ENCODE measurements around the gene APOD.

APOD gene

DNA sequence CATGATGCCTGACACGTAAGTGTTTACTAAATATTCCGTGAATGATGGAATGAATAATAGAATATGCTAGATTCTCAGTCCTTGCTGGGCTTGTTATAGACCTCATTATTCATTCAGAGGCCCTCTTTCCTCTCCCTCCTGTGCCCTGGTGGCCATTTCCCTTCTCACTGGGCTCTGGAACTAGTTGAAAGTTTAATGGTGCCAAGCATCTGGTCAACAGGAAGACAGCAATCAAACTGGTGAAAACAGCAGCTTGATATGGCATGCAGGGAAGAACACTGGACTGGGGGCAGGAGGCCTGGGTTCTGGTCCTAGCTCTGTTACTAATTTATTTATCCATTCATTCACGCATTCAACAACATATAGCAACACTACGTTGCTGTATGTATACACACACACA, 3.7 kb upstream of the APOD start:
- DNase-seq: no peak

DNA sequence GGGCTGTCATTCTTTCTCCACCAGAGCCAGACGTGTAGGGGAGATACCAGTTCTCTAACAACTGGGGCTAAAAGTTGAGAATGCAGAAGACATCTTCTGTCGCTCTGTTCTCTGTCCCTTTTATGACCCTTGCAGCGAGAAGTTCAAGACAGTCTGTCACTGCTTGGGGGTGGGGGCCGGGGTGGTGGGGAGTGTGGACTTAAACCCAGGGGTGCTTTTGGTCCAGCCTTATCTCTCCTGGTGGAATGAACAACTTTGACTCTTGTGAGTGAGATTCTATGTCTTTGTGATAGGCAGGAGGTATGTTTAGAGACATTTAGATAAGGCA, 767 bp upstream of the APOD start:
- no peak for DNase-seq

DNA sequence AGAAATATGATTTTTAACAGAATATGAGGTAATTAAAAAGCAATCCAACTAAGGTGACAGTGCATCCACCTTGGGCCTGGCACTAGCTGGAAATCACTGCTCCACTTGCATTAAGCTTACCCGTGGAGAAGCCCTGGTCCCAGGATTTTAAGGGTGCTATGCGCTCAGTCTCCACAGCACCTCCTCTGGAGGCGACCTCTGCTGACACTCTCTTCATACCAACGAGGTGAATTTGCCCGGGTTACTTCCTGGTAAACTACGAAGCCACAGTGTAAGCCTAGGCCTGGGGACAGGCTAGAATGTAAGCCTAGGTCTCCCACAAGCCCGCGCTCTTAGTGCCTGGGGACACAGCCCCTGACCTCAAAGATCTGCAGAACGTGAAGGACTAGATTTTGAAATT, 793 bp downstream of the APOD start:
- DNase-seq: no peak

DNA sequence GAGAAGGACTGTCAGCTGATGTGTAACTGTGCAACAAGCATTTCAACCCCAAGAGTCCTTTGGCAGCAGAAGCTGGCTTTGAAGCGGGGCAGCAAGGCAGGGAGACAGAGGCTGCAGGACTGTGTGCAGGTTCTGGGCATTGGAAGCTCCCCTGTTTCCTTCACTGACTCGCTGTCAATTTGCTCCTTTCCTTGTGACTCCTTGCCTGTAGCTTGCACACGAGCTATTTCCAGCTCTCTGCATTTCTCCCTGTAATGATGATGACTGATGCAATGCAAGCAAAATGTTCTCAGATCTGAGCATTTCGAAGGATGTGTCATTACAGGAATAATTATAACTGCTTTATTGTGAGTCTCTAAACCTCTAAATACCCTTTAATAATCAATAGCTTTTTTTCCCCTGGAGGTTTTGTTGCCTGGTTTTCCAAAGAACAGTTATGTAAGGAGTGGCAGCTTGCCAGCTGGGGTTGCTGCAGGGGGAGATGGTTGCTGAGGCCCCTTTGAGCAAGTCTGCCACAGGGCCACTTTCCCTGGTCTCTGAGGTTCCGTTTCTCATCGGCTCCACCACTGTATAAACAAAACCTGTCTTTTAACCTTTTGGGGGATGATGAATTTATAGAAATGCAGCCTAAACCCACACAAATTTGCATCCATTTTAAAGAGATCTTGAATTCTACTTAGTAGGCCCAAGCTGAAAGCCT, 2.8 kb downstream of the APOD start:
- DNase-seq: peak; percentile 37

DNA sequence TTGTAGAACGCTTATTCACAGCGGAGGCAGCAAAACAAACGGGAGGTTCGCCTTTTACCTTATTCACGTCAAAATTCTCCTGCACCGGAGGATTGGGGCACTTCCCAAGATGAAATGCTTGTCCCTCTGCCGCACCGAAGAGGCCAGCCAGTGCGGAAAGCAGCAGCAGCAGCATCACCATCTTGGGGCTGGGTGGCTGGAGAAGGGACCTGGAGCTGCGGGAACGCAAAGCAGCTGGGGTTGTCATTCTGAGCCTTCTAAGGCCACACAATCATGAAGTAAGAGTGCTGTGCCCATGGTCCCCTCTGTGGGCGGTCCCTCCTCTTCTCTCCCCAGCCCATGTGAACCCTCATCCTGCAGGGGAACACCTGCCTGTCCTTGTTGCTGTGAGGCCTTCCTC, 4.5 kb downstream of the APOD start:
- no peak for DNase-seq

DNA sequence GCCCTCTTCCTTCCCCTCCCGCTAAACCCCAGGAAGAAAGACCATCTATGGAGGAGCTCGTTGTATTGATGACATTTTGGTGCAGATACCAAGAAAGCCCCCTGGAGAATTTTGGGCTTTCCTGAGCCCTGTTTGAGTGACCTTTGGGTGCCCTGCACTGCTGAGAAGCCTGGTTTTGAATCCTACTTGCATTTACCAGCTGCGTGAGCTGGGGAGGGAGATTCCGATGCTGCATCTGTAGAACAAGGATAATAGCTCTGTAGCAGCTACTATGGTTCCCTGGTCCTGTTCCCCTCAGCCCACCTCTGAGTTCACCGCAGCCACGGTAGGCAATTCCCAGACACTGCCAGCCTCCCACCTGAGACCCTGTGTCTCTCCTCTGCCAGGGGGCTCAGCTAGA, 5.2 kb downstream of the APOD start:
- DNase-seq: no peak

DNA sequence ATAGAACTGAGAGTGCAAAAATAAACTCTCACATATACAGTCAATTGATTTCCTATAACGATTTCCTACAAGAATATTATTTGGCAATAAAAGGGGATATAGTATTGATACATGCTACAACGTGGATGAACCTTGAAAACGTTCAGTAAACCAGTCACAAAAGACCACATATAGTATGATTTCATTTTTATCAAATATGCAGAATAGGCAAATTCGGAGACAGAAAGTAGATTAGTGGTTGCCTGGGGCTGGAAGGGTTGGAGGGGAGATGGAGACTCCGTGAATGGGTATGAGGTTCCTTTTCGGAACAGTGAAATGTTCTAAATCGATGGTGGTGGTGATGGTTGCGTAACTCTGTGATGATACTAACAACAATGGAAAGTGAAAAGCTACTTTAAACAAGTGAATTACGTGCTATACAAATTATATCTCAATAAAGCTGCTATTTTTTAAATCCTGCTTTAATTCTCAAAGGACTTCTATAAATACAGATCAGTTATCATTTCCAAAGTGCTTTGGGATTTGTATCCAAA, 6.0 kb downstream of the APOD start:
- DNase-seq: no peak

DNA sequence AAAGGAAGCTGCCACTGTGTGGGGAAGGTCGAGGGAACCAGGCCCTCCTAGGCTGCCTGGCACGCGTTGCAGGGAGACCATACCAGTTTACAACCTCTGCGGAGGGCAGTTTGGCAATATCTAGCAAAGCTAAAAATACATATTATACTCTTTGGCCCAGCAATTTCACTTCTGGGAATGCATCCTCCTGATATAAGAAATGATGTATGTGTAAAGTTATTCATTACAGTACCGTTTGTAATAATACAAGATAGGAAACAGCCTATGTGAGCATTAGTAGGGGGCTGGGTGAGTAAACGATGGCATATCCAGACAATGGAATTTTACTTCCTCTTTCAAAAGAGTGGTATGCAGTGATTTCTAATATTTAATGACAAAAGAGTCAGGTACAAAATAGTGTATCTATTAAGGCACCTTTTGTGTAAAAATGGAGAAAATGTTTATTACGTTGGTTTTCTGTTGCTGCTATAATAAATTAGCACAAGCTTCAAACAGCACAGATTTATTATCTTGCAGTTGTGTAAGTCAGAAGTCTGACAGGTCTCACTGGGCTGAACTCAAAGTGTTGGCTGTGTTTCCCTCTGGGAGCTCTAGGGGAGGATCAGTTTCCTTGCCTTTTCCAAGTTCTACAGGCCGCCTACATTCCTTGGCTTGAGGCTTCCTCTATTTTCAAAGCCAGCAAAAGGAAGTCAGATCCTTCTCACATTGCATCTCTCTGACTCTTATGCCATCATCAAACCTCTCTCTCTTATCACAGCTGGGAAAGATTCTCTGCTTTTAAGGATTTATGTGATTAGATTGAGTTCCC, 9.0 kb downstream of the APOD start:
- no peak for DNase-seq

DNA sequence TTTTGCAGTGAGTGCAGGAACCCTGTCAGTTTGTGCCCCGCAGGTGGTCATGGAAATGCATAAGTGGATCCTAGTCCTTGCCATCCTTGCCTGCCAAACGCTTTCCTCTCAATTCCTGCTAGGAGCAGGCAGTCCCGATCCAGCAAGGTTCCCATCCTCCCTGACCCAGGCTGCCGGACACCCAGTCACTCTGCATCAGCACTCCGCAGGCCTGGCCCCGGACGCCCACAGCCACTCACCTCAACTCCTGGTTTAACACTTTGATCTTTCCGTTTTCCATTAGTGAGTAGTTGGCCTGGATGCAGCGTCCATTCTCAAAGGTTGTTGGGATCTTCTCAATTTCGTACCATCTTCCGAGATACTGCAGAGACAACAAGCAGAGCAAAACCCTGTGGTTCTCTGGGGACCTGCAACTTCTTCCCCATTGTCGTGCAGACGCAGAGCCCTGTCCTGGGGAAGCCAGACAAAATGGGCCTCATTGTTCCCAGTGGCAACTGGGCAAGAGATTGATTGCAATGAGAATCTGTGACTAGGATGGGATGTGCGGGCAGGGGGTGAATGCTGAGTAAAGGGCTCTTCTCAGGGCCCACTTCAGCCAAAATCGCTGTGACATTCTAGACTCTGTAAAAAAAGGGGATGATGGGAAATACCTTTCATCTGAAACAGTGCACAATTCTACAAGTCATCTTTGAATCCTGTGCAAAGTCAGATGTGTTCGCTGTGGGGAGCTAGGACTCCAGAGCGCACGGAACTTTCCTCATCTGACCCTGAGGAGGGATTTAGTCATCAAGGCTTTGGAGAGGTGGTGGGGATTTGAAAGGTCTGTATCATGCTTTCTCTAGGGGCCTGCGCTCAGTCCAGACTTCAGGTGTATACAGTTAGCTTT, 9.9 kb downstream of the APOD start:
- DNase-seq: no peak

DNA sequence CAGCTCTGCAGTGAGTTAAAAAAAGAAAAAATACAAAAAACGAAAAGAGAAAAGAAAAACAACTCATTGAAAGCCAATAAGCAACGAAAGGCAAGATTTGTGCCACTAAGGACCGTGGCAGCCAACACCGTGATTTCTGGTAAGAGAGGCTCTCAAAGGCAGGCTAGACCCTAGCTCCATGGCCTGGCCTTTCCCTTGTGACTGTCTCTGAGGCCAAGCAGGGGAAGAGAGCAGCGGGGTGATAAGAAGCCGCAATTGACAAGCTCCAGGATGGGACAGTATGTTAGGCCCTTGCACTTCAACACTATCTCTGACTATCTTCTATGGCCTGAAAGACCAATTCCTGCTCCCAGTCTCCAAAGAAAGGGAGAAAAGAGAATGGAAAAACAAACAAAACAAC, 12.4 kb downstream of the APOD start:
- no peak for DNase-seq

DNA sequence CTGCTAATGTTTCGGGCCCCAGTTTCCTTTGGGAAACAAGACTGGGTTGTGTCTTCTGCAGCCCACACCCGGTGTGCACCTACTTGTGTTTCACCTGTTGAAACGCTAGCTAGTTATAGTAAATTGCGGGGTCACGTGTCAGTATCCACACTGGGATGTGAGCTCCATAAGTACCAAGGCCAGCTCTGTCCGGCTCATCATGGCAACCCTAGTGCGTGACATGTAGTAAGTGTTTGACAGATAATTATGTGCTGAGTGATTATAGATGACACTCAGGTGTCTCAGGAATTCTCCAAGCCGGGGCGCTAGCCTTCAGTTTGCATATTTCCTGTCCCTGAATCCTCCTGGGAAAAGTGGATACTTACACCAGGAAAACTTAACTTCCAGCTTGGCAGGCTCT, 12.8 kb downstream of the APOD start:
- no peak for DNase-seq

DNA sequence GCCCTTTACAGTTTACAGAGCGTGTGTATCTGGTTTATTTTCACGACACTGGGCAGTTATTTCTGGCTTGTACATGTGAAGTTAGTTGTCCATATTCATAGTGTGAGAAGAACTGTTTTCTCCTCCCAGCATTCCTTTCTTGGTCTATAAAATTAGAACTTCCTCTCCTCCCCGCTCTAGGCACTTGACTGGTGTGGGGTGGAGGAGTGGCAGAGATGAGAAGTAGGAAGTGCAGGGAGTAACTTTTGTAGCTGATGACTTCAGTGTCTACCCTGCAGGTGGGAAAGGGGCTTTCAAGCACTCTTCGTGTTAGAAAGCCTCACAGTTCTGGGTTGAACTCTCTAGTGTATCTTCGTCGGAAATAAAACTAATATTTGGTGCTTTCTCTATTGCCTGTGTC, 13.4 kb downstream of the APOD start:
- no peak for DNase-seq

DNA sequence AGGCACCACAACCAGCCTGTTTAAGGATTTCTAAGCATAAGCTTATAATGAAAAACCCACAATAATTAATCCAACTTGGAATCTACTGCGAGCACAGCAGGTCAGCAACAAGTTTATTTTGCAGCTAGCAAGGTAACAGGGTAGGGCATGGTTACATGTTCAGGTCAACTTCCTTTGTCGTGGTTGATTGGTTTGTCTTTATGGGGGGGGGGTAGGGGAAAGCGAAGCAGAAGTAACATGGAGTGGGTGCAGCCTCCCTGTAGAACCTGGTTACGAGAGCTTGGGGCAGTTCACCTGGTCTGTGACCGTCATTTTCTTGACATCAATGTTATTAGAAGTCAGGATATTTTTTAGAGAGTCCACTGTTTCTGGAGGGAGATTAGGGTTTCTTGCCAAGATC, 15.1 kb downstream of the APOD start:
- DNase-seq: no peak

DNA sequence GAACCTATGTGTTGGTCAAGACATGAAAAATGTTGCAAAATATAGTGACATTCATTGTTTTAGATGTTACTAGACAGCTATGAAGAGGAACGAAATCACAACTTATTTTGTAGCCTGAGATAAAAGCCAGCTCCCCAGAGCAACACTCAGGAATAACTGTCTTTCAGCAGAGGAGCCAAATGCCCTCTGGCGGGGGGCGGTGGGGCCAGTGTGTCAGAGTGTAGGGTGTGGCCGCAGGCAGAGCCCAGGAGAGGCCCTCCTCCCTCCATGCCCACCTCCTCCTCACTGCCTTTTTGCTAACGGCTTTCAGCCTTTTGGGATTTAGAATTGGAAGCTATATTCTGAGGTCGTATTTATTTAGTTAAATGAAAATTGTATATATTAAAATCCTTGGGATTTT, 16.9 kb downstream of the APOD start:
- no peak for DNase-seq

DNA sequence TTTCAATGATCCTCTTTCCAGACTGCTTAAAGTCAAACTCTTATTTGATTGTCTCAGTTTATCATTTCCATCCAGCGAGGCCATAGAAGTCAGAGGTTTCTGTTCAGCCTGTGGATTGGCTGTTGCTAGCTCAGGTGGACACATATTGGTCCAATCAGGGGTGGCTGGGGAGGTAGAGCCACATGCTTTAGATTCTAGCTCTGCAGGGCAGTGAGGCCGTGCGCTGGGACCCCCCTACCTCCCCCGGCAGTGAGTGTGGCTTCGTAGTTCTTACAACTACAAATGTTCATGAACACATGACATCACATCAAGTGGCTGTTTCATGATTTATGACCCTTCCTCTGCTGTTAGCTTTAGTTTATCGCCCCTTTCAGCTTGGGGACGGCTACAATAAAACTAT, 18.0 kb downstream of the APOD start:
- no peak for DNase-seq

DNA sequence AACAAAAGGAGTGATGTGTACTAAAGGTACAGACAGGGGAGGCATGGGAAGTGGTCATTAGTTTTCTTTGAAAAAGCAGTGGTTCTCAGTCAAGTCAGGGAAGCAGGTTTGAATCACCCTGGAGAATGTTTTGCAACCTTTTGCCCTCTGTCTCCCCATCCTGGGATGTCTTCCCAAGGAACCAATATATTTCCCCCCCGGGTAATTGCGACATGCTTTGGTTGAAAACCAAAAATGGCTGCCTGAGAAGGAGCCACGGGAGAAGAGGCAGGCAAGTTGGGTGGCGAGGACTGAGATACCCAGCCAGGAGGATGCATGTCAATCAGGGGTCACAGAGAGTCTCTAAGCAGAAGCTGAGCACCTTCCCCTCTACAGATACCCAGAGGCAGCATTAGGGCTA, 20.4 kb downstream of the APOD start:
- no peak for DNase-seq

DNA sequence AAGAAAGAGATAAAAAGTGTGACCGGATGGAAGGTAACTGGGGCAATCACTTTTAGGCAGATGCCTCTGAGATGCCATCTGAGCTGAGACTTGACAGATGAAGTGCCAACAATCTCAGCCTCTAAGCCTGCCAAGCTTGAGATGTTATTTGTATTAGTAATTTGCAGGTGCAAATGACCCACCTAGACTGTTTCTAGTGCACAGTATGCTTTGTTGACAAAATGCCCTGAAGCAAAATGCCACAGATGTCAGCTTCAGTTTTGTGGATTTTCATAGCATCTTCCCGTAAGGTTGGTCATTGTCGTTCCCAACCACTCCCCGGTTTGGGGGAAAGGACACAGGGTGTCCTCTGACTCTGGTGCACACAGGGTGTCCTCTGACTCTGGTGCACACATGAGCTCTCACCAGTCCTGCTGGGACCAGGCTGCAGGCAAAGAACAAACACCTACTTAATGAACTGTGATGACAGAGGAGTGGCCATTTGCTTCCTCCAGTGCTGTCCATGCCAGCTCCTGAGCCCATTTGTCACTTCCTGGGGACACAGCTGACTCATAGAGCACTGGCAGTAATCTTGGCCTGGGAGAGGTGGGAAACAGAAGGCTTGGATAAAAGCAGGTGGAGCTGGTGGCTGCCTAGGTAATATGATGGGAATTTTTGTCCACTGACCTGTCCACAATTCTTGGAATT, 23.9 kb downstream of the APOD start:
- DNase-seq: no peak

DNA sequence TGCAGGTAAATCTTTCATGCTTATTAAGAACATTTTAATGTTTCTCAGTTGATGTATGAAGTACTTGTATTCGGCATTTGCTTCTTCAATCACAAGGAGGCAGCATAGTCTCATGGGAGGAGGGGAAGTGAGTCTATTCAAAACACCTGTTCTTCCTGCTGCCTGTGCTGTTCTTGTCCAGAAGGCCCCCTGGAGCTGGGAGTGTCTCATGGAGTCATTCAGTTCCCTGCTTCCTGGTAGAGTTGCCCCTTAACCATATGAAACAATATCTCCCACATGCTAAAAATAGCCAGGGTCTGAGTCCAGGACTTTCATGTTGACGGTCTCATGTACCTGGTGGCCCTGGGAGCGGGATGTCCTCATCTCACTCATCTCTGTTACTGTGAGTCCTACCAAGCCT, 25.1 kb downstream of the APOD start:
- DNase-seq: no peak

DNA sequence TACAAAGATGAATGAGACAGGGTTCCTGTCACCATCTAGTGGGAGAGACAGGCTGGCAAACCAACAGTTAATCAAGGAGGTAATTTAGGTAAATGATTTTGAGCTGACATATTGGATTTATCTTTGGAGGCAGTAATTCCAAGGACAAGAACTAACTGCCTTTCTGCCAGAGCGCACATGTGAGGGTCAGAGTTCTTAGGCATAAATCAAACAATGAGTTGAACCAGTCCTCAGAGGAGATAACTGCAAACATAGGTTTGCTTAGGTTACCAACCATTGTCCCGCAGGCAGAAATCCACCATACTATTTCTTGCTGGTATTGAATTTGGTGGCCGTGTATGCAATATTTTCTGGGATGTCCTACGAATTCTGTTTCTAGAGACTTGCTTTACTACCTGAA, 26.4 kb downstream of the APOD start:
- DNase-seq: no peak

DNA sequence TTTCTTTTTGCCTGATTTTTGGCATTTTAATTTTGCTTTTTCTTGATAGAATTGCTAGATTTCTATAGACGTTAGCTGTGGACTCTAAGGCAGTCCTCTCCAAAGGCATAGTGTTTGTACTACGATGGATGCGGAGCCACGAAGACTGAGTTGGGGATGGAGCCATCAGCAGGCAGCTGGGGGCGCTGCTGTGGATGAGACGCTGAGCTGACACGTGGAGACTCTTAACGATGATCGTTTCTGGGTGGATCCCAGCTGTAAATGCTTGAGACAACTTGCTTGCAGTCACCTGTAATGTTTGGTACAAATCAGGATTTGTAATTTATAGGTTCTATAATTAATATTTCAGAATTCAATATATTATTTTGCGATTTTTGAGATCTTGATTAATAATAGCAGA, 27.4 kb downstream of the APOD start:
- no peak for DNase-seq

DNA sequence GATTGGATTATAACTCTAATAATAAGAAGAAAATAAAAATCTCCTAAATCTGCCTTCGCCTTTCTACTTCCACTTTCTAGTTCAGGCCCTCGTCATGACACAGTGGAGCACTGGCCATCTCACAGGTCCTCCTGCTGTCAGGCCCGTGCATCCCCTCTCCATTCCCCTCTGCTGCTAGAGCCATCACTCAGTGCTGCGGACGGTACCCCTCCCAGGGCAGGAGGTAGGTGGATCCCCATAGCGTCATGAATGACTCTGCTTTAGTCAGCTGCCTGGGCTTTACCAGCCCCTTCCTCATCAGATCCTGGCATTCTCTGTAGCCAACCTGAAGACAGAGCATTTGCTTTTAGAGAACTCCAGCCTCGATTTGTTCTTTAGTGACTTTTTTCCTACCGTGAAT, 28.6 kb downstream of the APOD start:
- no peak for DNase-seq

DNA sequence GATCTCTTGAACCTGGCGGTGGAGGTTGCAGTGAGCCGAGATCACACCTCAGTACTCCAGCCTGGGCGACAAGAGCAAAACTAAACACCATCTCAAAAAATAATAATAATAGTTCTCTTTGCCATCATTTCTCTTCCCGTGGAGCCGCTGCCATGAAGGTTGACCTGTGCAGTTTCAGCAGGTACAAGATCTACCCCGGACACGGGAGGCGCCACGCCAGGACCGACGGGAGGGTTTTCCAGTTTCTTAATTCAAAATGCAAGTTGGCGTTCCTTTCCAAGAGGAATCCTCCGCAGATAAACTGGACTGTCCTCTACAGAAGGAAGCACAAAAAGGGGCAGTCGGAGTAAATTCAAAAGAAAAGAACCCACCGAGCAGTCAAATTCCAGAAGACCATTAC, 29.3 kb downstream of the APOD start:
- DNase-seq: no peak

DNA sequence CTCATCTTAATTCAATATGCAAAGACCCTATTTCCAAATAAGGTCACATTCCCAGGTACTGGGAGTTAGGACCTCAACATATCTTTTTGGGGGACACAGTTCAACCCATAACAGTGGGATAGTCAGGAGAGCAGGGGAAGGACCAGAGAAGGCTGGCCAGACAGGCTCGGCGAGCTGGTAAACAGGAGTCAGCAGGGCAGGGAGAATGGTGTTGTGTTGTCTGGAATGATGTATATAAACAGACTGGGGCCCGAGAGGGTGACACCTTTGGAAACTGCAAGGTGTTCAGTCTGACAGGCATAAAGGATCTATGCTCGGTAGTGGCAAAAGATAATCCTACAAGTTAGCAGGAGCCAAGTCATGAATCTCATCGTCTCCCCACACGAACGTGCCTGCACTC, 30.5 kb downstream of the APOD start:
- DNase-seq: no peak
